ENCODE measurements around the gene BPIFB3.

BPIFB3 gene

GRCh38 chr20:33021879-33022278, 31.8 kb upstream of the BPIFB3 start:
- H3K9ac ChIP-seq = no peak overlapping the region
- H3K4me3 ChIP-seq (ENCODE audit: low read depth, low read length) = no peak overlapping the region
- no peak for TF ChIP-seq CTCF (IDR thresholded peaks at IDR 0.05)
- H3K27me3 ChIP-seq (ENCODE audit: control insufficient read depth, insufficient read depth, low read length) = no peaks in the 10 kb centered on the region
- no peak overlapping the region for H3K27ac ChIP-seq
- no peaks in the 10 kb centered on the region for H3K4me1 ChIP-seq
- H3K36me3 ChIP-seq (ENCODE audit: control insufficient read depth, insufficient read depth, low read length) = no peaks in the 10 kb centered on the region
- no peak overlapping the region for H2AFZ ChIP-seq
- no peaks in the 10 kb centered on the region for H3K9me3 ChIP-seq (ENCODE audit: control insufficient read depth, low read length)
- H3K4me2 ChIP-seq (ENCODE audit: low read length) = no peak overlapping the region
- no peaks in the 10 kb centered on the region for H3K79me2 ChIP-seq

- no peak overlapping the region for H2AFZ ChIP-seq
- H3K79me2 ChIP-seq = no peaks in the 10 kb centered on the region
- H3K27ac ChIP-seq = no peak overlapping the region
- peaks cover 3% of the 10 kb centered on the region for H3K27me3 ChIP-seq (ENCODE audit: control insufficient read depth, insufficient read depth, low read length)
- no peak overlapping the region for H3K9ac ChIP-seq
- no peak for TF ChIP-seq CTCF (IDR thresholded peaks at IDR 0.05)
- H3K4me2 ChIP-seq (ENCODE audit: low read length) = no peak overlapping the region
- H3K9me3 ChIP-seq (ENCODE audit: control insufficient read depth, low read length) = no peaks in the 10 kb centered on the region
- no peaks in the 10 kb centered on the region for H3K36me3 ChIP-seq (ENCODE audit: control insufficient read depth, insufficient read depth, low read length)
- no peaks in the 10 kb centered on the region for H3K4me1 ChIP-seq
- H3K4me3 ChIP-seq (ENCODE audit: low read depth, low read length) = no peak overlapping the region
Measured at GRCh38 chr20:33022289-33022688, 31.4 kb upstream of the BPIFB3 start.

GRCh38 chr20:33022694-33023438, 30.8 kb upstream of the BPIFB3 start:
- no peaks in the 10 kb centered on the region for H3K4me1 ChIP-seq
- no peak overlapping the region for H3K9ac ChIP-seq
- peaks cover 3% of the 10 kb centered on the region for H3K27me3 ChIP-seq (ENCODE audit: control insufficient read depth, insufficient read depth, low read length)
- no peaks in the 10 kb centered on the region for H3K36me3 ChIP-seq (ENCODE audit: control insufficient read depth, insufficient read depth, low read length)
- no peak overlapping the region for H3K4me2 ChIP-seq (ENCODE audit: low read length)
- H3K79me2 ChIP-seq = no peaks in the 10 kb centered on the region
- H3K9me3 ChIP-seq (ENCODE audit: control insufficient read depth, low read length) = no peaks in the 10 kb centered on the region
- no peak overlapping the region for H3K27ac ChIP-seq
- no peak overlapping the region for H2AFZ ChIP-seq
- no peak overlapping the region for H3K4me3 ChIP-seq (ENCODE audit: low read depth, low read length)
- no peak for TF ChIP-seq CTCF (IDR thresholded peaks at IDR 0.05)

GRCh38 chr20:33023439-33024242, 30.1 kb upstream of the BPIFB3 start:
- Histone ChIP-seq H3K4me3 (ENCODE audit: low read depth, low read length) (no peak overlapping the region), H3K4me1 (no peaks in the 10 kb centered on the region), H3K79me2 (no peaks in the 10 kb centered on the region), H2AFZ (no peak overlapping the region), H3K4me2 (ENCODE audit: low read length) (no peak overlapping the region), H3K27me3 (ENCODE audit: control insufficient read depth, insufficient read depth, low read length) (peaks cover 3% of the 10 kb centered on the region), H3K9me3 (ENCODE audit: control insufficient read depth, low read length) (no peaks in the 10 kb centered on the region), H3K27ac (no peak overlapping the region), H3K9ac (no peak overlapping the region), H3K36me3 (ENCODE audit: control insufficient read depth, insufficient read depth, low read length) (no peaks in the 10 kb centered on the region)
- TF ChIP-seq CTCF (IDR thresholded peaks at IDR 0.05) = no peak
